Endothelial cell of umbilical vein (primary cell): ENCODE data around the gene TMTC4.

Experiments used
- EZH2 ChIP-seq: IDR thresholded peaks from 2 replicates; pipeline ENCODE4 v1.6.1; 2012; ENCODE audit warnings: borderline replicate concordance, low read depth, mild to moderate bottlenecking, moderate library complexity, low read length, inconsistent platforms; ENCODE audit not compliant: severe bottlenecking
- FOS ChIP-seq: IDR thresholded peaks from 2 replicates; pipeline ENCODE4 v1.6.1; 2011; ENCODE audit warnings: mild to moderate bottlenecking, low read length, moderate library complexity, borderline replicate concordance; ENCODE audit not compliant: insufficient read depth
- TF ChIP-seq, protein P1 (sequence below), 2 donors: IDR thresholded peaks; 1 replicate in 1 of 2; 2 replicates in 1 of 2; pipeline ENCODE4 v1.5.1; 2011; ENCODE audit warnings: low read length in 2 of 2, mild to moderate bottlenecking in 2 of 2, moderate library complexity in 2 of 2, control low read depth in 1 of 2, inconsistent platforms in 1 of 2, low read depth in 1 of 2; ENCODE audit not compliant: insufficient read depth in 1 of 2; ENCODE audit errors: extremely low read depth in 1 of 2

DNA sequence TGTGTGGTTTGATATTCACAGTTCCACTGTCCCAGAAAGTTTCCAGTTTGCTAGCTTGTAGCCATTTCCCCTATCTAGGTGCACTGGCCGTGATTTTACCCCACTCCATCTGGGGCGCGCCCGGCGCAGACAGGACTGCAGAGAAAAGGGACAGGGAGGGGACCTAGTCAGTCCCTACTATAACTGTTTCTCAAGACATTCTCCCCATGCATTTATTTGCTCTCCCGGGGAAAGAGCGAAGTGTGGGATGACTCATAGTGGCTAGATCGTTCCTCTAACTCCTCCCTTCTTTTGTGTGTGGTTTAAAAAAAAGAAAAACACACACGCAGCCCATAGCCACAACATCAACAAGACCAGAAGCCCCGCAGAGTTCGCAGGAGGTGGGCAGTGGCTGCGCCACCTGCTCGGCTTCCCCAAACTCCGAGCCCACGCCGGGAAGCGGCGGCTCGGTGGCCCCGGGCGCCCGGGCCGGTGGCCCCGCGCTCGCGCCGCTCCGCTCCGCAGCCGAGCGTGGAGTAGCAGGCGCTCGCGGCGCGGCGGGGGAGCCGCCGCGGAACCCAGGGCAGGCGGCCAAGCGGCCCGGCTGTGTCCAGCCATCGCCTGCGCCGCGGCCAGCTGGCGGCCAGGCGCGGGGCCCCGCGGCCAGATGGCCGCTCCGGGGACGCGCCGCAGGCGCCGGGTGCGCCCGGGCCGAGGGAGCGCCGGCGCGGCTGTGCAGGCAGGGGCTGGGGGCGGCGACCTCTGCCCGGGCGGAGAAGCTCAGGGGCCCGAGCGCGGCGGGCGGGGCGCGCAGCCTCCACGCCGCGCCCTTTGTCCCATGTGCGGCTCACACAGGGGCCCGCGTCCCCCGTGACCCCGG lies 653 bp downstream of the TMTC4 start:
- TF ChIP-seq, protein P1, sequence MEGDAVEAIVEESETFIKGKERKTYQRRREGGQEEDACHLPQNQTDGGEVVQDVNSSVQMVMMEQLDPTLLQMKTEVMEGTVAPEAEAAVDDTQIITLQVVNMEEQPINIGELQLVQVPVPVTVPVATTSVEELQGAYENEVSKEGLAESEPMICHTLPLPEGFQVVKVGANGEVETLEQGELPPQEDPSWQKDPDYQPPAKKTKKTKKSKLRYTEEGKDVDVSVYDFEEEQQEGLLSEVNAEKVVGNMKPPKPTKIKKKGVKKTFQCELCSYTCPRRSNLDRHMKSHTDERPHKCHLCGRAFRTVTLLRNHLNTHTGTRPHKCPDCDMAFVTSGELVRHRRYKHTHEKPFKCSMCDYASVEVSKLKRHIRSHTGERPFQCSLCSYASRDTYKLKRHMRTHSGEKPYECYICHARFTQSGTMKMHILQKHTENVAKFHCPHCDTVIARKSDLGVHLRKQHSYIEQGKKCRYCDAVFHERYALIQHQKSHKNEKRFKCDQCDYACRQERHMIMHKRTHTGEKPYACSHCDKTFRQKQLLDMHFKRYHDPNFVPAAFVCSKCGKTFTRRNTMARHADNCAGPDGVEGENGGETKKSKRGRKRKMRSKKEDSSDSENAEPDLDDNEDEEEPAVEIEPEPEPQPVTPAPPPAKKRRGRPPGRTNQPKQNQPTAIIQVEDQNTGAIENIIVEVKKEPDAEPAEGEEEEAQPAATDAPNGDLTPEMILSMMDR (IDR thresholded peaks at IDR 0.05; ENCODE audit: extremely low read depth in 1 of 2, insufficient read depth in 1 of 2, low read depth in 1 of 2, low read length in 2 of 2): no peak
- TF ChIP-seq FOS: peak; percentile 88
- TF ChIP-seq EZH2: no peak
